Fibroblast of skin of back (primary cell): ENCODE data around the gene HOMEZ.
"Not testable (repeated sequence)": the region's sequence is repeated elsewhere in the genome, so short reads cannot be mapped to it uniquely, and the experiment has no call there.

ENCODE experiments used
- DNase-seq: peaks from one replicate; pipeline ENCODE4 v3.0.0-alpha.2; 2013

The HOMEZ gene

DNA sequence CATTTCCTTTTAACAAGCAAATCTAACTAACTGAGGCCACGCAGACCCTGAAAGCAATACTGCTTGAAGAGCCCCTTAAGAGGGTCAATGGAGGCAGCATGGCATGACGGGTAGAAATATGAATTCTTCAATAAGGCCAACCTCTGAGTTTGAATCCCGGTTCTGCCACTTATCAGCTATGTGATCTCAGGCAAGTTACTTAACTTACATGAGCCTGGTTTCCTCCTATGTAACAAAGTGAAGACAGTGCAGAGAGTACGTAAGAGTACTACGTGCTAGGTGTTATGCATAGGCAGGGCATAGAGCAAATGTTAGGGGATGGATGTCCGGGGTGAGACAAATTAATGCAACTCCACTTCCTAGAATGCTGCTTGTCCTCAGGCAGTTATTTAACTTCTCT lies 4.7 kb downstream of the HOMEZ start:
- no peak for DNase-seq

- DNase-seq: not testable (repeated sequence)
Measured at GRCh38 chr14:23277928-23278327, 8.0 kb downstream of the HOMEZ start.

- DNase-seq: no peak
Measured at GRCh38 chr14:23277189-23277588, 8.7 kb downstream of the HOMEZ start.

- DNase-seq: no peak
Measured at GRCh38 chr14:23275412-23275811, 10.5 kb downstream of the HOMEZ start.

DNA sequence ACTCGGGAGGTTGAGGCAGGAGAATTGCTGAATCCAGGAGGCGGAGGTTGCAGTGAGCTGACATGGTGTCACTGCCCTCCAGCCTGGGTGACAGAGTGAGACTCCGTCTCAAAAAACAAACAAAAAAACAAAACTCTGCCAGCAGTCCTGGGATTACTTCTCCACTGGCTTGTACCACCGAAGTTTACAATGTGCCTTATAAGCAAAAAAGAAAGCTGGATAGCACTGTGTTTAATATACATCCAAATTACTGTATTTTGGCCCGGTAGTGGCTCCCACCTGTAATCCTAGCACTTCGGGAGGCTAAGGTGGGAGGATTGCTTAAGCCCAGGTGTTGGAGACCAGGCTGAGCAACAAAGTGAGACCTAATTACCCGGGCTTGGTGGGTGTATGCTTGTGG lies 16.7 kb downstream of the HOMEZ start:
- no peak for DNase-seq

DNA sequence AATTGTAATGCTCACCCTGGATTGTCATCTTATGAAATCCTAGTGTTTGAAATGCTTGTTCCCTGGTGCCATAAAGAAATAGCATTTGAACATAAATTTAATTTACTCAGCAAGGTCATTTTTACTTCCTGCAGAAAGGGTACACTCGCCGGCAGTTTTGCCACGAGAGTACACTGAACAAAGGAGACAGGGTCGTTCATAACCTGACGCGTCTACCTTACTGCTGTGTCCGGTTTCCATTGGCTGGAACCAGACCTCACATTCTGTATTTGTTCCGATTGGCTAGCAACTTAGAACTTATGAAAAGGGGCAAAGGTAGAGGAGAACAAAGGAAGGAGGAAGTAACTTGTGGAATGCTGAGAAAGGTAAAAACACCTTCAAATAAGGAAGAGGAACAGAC lies 25.1 kb downstream of the HOMEZ start:
- DNase-seq: not testable (repeated sequence)

DNA sequence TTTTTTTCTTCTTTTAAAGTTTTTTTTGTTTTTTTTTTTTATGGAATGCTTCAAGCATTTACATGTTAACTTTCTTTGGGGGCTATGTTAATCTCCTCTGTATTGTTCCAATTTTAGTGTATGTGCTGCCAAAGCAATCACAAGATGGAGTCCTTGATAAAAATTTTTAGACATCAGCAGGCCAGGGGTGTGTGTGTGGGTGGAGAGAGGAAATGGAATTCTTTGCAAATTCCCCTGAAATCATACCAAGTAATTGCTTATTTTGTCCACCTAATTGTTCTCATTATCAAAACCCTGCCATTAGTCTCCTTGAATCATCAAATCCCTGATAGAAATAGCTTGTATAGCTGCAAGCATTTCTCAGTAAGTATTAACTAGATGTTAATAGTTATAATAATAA lies 26.5 kb downstream of the HOMEZ start:
- DNase-seq: no peak

DNA sequence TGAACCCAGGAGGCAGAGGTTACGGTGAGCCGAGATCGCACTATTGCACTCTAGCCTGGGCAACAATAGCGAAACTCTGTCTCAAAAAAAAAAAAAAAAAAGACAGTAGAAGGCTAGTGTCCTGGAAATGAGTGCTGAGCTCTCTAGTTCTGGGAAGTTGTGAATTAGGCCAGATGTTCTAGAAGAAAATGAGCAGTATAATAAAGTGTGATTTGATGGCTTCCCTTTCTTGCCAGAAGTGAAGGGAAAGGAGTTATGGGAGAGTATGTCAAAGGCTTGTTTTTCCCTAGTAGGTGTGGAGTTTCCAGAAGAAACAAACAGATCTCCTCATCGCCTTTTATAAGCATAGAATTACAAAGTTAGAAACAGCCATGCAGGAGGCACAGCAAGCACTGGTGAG lies 27.7 kb downstream of the HOMEZ start:
- DNase-seq: no peak

DNA sequence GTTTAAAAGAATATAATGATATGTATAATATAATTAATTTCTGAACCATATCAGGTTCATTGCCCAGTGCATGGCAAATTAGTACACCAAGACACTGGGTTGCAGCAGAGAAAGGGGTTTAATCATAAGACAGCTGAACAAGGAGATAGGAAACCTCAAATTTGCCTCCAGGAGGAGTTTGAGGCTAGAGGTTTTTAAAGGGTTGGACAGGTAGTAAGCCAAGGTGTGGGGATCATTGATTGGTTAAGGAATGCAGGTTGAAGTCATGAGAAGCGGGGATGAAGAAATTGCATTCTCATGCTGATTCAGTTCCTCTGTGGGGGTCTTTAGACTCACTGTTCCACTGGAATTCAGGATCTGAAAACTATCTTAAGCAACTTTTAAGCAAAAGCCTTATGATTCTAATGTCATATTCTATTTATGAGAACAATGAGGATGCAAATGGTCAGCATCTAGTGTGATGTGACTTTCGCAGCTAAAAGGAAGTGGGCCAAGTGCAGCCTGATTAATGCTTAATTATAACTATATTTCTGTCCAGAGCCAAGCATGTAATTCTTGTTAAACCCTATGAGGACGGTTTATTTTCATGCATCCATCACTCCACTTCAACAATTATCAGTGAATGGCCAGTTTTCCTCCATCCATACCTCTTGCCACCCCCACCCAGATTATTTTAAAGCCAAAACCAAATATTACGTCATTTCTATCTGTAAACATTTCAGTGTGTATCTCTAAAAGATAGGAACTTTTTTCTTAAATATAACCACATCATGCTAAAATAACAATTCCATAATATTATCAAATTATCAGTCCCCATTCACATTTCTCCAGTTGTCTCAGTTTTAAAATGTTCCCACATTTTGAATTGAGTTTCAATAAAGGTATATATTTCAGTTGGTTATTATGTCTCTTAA lies 33.3 kb downstream of the HOMEZ start:
- DNase-seq: no peak

- no peak for DNase-seq
Measured at GRCh38 chr14:23252006-23252405, 33.9 kb downstream of the HOMEZ start.

GRCh38 chr14:23249824-23250223 lies 36.1 kb downstream of the HOMEZ start:
- no peak for DNase-seq

DNA sequence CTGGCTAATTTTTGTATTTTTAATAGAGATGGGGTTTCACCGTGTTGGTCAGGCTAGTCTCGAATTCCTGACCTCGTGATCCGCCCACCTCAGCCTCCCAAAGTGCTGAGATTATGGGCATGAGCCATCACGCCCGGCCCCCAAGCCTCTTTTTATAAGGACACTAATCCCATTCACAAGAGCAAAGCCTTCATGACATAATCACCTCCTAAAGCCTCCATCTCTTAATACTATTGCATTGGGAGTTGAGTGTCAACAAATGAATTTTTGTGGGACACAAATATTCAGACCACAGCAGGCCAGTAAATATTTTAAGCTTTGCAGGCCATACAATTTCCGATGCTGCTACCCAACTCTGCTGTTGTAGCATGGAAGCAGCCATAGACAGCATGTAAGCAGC lies 37.3 kb downstream of the HOMEZ start:
- DNase-seq: no peak

DNA sequence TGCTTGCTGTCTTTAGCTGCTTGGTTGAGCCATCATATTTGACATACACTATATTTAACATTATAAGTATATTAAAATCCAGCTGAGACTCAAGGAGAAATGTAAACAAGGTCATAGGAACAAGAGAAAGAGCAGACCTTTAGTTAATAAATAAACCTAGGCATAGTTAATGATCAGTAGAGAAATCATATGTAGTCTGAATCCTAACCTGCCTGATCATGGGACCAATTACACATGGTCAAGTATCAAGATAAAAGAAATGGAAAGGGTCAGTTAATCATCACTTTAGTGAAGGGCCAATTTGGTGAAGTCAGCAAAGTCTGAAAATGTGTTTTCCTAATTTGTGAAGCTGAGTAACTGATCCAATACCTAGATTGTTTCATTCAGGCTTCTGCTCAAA lies 40.6 kb downstream of the HOMEZ start:
- no peak for DNase-seq

DNA sequence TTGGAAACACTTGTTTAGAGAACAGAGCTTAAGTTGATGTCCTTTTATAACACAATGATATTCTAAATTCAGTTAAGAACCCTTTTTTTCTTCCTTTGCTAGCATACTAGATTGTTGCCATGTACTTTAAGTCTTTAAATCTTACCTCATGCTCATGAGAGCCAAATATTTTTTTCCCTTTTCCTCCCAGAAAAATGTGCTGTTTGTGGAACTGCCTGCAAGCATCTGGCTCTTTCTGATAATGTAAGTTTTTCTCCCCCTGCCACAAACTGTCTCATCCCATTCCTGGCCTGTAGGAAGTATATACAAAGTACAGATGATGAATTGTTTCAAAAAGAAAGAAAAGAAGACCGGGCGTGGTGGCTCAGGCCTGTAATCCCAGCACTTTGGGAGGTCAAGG lies 42.9 kb downstream of the HOMEZ start:
- no peak for DNase-seq

DNA sequence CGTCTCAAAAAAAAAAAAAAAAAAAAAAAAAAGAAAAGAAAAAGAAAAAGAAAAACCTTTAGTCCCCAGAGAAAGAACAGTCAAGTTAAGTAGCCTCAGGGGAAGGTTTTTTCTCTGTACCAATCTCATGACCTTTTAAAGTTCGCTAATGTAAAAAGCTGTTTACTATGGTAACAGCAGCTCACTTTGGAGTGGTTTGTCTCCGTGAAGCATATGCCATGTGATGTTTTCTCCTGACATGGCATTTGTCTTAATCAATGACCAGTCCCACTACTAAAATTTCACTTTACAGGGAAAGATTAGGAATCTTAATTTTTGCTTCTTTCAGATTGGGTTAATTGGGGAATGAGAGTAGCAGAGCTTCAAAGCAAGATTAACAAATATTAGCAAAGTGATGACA lies 43.9 kb downstream of the HOMEZ start:
- no peak for DNase-seq

DNA sequence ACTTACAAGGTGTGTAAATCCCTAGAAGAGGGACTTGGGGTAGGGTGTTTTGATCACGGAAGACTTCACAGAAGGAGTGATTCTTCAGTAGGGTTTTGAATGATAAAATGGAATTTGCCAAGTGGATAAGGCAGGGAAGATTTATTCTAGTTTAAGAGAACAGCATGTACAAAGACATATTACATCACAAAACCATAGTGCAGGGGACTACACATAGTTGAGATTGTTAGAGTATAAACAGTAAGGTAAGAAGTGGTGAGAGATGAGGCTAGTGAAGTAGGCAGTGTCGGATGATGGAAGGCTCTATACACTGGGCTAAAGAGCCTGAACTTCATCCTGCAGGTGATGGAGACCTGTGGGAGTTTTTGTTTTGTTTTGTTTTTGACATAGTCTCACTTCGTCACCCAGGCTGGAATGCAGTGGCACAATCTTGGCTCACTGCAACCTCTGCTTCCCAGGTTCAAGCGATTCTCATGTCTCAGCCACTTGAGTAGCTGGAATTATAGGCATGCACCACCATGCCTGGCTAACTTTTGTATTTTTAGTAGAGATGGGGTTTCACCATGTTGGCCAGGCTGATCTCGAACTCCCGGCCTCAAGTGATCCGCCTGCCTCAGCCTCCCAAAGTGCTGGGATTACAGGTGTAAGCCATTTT lies 44.7 kb downstream of the HOMEZ start:
- DNase-seq: not testable (repeated sequence)

DNA sequence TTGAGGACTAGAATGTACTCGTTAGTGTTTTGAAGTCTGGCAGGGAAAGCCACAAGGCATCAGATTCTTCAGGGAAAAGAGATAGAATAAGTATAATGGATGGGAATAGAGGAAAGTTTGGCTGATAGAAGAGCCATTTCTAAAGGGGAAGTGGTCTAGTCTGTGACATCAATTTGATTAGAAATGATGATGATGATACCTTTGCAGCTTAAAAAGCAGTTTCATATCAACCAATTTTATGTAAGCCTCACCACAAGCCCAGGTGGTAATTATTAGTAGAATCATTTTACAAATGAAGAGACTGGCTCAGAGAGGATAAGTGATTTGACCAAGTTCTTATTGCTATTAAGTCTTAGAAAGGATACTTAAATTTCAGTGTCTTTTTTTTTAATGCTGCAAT lies 45.3 kb downstream of the HOMEZ start:
- no peak for DNase-seq

DNA sequence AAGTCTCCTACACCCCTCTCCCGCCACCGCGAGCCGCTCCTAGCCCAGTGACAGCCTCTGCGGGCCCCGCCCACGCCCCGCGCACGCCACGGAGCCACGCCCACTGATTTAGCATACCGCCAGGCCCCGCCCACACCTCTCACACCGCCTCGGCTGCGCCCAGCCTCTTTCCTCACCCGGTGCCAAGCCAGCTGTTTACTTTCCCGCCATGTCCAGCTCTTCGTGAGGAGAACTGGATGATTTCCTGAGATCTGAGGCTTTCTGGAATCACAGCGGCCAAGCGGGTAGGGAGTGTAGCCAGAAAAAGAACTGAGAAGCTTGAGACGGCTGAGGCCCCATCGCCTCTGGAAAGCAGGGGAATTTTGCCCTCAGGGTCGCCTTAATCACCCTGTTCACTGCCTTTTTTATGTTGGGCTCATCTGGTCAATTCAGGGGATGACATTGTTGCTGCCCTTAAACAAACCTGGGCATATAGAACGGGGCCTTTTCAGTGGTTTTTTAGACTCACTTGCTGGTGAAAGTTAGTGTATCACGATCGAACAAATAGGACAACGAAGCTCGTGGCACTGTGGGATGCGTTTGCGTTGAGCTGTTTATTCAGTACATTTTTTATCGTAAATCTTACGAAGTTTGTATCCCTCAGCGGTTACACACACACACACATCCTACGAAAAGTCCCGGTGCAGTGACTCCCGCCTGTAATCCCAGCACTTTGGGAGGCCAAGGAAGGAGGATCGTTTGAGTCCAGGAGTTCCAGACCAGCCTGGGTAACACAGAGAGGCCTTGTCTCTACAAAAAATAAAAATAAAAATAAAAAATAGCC lies 47.9 kb downstream of the HOMEZ start, which contains the start of gene RNF212B:
RNF212B (plus strand) TSS at position 165 of the 823 bp plus-strand sequence. CDS start 2,410 bp downstream, outside the sequence.
- DNase-seq: peak; percentile 63

GRCh38 chr14:23232241-23232808 lies 53.6 kb downstream of the HOMEZ start:
- not testable (repeated sequence) for DNase-seq

DNA sequence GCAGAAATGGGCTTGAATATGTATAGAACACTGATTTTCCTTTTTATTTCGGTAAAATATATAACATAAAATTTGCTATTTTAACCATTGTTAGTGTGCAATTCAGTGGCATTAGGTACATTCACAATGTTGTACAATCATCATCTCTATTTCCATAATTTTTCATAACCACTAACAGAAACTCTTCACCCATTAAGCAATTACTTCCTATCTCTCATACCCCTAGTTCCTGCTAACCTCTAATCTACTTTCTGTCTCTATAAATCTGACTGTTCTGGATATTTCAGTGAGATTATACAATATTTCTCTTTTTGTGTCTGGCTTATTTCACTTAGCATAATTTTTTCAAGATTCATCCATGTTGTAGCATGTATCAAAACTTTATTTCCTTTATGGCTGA lies 57.1 kb downstream of the HOMEZ start:
- no peak for DNase-seq

DNA sequence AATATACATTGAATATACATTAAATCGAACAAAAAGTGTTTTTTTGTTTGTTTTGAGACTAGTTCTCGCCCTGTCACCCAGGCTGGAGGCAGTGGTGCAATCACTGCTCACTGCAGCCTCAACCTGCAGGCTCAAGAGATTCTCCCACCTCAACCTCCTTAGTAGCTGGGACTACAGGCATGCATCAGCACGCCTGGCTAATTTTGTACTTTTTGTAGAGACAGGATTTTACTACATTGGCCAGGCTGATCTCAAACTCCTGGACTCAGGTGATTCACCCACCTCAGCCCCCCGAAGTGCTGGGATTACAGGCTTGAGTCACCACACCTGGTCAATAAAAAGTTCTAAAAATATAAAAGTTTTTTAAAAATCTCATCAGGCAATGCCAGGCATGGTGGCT lies 58.4 kb downstream of the HOMEZ start:
- no peak for DNase-seq

- DNase-seq: not testable (repeated sequence)
Measured at GRCh38 chr14:23224958-23225357, 61.0 kb downstream of the HOMEZ start.
